Loucy (cell line): ENCODE measurements around the gene SUGP1.

Experiments used
- EZH2phosphoT487 ChIP-seq: fragments of 200-600 bp; IDR thresholded peaks from 2 replicates; pipeline ENCODE4 v1.6.1; 2018; ENCODE audit warnings: antibody characterized with exemption, mild to moderate bottlenecking, moderate library complexity, borderline replicate concordance
- TF ChIP-seq, protein P1 (sequence below): fragments of 200-600 bp; sonication (generic); conservative IDR thresholded peaks from 2 replicates; pipeline ENCODE4 v1.5.1; 2014; ENCODE audit warnings: mild to moderate bottlenecking, antibody characterized with exemption, low read length

DNA sequence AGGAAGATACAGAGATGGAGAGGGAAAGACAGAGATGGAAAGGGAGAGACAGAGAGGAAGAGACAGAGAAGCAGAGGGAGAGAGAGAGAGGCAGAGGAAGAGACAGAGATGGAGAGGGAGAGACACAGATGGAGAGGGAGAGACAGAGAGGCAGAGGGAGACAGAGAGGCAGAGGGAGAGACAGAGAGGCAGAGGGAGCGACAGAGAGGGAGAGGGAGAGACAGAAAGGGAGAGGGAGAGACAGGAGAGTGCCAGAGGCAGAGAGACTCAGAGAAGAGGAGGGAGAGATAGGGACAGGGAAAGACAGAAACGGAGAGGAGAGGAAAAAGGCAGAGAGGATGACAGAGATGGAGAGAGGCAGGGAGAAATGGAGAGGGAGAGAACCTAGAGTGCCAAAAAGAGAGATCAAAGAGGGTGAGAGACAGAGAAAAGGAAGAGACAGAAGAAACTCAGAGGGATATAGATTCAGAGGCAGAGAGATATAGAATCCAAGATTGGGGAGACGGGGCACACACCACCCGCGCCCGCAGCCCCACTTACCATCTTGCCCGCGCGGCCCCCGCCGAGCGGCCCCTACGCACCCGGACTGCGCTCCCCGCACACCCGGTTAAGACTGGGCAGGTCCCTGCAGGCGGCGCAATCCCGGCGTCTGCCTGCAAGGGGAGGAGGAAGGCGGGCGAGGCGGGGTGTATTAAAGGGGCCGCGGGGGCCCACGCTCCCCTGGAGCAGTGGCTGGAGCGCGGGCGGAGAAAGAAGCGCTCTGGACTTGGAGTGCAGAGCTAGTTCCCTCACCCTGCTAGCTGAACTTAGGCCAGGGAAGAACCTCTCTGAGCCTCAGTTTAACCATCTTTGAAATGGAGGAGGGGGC is 57.9 kb downstream of the SUGP1 start:
- TF ChIP-seq, protein P1, sequence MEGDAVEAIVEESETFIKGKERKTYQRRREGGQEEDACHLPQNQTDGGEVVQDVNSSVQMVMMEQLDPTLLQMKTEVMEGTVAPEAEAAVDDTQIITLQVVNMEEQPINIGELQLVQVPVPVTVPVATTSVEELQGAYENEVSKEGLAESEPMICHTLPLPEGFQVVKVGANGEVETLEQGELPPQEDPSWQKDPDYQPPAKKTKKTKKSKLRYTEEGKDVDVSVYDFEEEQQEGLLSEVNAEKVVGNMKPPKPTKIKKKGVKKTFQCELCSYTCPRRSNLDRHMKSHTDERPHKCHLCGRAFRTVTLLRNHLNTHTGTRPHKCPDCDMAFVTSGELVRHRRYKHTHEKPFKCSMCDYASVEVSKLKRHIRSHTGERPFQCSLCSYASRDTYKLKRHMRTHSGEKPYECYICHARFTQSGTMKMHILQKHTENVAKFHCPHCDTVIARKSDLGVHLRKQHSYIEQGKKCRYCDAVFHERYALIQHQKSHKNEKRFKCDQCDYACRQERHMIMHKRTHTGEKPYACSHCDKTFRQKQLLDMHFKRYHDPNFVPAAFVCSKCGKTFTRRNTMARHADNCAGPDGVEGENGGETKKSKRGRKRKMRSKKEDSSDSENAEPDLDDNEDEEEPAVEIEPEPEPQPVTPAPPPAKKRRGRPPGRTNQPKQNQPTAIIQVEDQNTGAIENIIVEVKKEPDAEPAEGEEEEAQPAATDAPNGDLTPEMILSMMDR = no peak
- no peak for TF ChIP-seq EZH2phosphoT487
